HepG2 (cell line): ENCODE results near the gene CEBPA. TPM values are rescaled to one million over a fixed set of nuclear protein-coding genes. Genes with fewer than 3 reads are reported as not detected.
A peak's percentile ranks its signal among the peaks of the same experiment; 100 is the strongest.

Experiments used
- AHR ChIP-seq: IDR thresholded peaks from 2 replicates; pipeline ENCODE4 v1.6.1; 2018; ENCODE audit warnings: missing genetic modification reagents, missing compliant biosample characterization
- ARID4A ChIP-seq: sonication (generic); formaldehyde crosslinking; IDR thresholded peaks from 2 replicates; pipeline ENCODE4 v1.5.0; 2020; ENCODE audit warnings: mild to moderate bottlenecking, missing genetic modification reagents, borderline replicate concordance
- CREBL2 ChIP-seq: sonication (generic); formaldehyde crosslinking; IDR thresholded peaks from 2 replicates; pipeline ENCODE4 v1.8.1; 2023; ENCODE audit warnings: missing genetic modification reagents, mild to moderate bottlenecking, borderline replicate concordance
- GATAD1 ChIP-seq: IDR thresholded peaks from 2 replicates; pipeline ENCODE4 v1.6.1; 2016; ENCODE audit warnings: missing genetic modification reagents, missing compliant biosample characterization
- NPAS2 ChIP-seq: sonication (generic); formaldehyde crosslinking; IDR thresholded peaks from 2 replicates; pipeline ENCODE4 v1.8.0; 2022; ENCODE audit warnings: mild to moderate bottlenecking, missing genetic modification reagents, borderline replicate concordance
- NR2F6 ChIP-seq, 2 experiments: IDR thresholded peaks; 2 replicates each; pipeline ENCODE4 v1.6.1; 2016; ENCODE audit warnings: antibody characterized with exemption in 1 of 2, mild to moderate bottlenecking in 1 of 2
- PRDM4 ChIP-seq: sonication (generic); formaldehyde crosslinking; IDR thresholded peaks from 2 replicates; pipeline ENCODE4 v1.9.0; 2021; ENCODE audit warnings: missing genetic modification reagents, borderline replicate concordance
- PRPF4 ChIP-seq: fragments of 200-400 bp; formaldehyde crosslinking; IDR thresholded peaks from 2 replicates; pipeline ENCODE4 v1.6.1; 2016; ENCODE audit warnings: low read length, low read depth; ENCODE audit not compliant: poor library complexity, severe bottlenecking
- STAT5B ChIP-seq: sonication (generic); formaldehyde crosslinking; IDR thresholded peaks from 2 replicates; pipeline ENCODE4 v1.4.0; 2020; ENCODE audit warnings: missing genetic modification reagents
- ZBTB39 ChIP-seq: sonication (generic); formaldehyde crosslinking; IDR thresholded peaks from 2 replicates; pipeline ENCODE4 v1.5.0; 2020; ENCODE audit warnings: missing genetic modification reagents
- ZFY ChIP-seq: sonication (generic); formaldehyde crosslinking; IDR thresholded peaks from 2 replicates; pipeline ENCODE4 v1.4.0; 2020; ENCODE audit warnings: missing genetic modification reagents
- ZNF281 ChIP-seq: sonication (generic); formaldehyde crosslinking; IDR thresholded peaks from 2 replicates; pipeline ENCODE4 v1.4.0; 2020; ENCODE audit warnings: missing genetic modification reagents, borderline replicate concordance
- ZNF331 ChIP-seq: sonication (generic); formaldehyde crosslinking; IDR thresholded peaks from 2 replicates; pipeline ENCODE4 v1.4.0; 2020; ENCODE audit warnings: missing genetic modification reagents
- ZNF33A ChIP-seq: sonication (generic); formaldehyde crosslinking; IDR thresholded peaks from 2 replicates; pipeline ENCODE4 v1.5.1; 2020; ENCODE audit warnings: missing genetic modification reagents, mild to moderate bottlenecking, moderate library complexity, borderline replicate concordance
- ZNF430 ChIP-seq: sonication (generic); formaldehyde crosslinking; IDR thresholded peaks from 2 replicates; pipeline ENCODE4 v1.9.0; 2021; ENCODE audit warnings: mild to moderate bottlenecking, missing genetic modification reagents
- ZNF501 ChIP-seq: sonication (generic); formaldehyde crosslinking; IDR thresholded peaks from 2 replicates; pipeline ENCODE4 v1.5.1; 2020; ENCODE audit warnings: mild to moderate bottlenecking, moderate library complexity, missing genetic modification reagents
- polyA plus RNA-seq, 8 experiments: library from polyadenylated mRNA; depleted of rRNA in 3 of 8; stranded (reverse) in 7 of 8; unstranded in 1 of 8; fragments of >200 nt; fragmentation: Illumina TruSeq in 4 of 8; extraction: Trizol in 4 of 8; gene quantifications; 2 replicates each; pipeline versions ENCODE4 v1.2.1 to v1.2.3, GENCODE V29; 2011 to 2016; ENCODE audit warnings: low read depth in 4 of 8, missing spikeins in 1 of 8, mixed read lengths in 1 of 8; ENCODE audit not compliant: insufficient read depth in 1 of 8
- total RNA-seq, 5 experiments: library from RNA; depleted of rRNA; stranded (reverse); fragments of >200 nt; fragmentation: Illumina TruSeq; extraction: Trizol; gene quantifications; 2 replicates each; pipeline ENCODE4 v1.2.3, GENCODE V29; 2016; ENCODE audit warnings: low read depth in 1 of 5

Gene CEBPA
- total and polyA plus RNA-seq, 2 of the 13 experiments (the other 11 are each of a cell fraction or from before 2014, with no cell fraction given), result 24.8 to 103 TPM

GRCh38 chr19:33302175-33302973 lies at the start of gene CEBPA (continued):
- 0 out of 2 replicates have a peak, but pooled peaks have one; percentile 13 for TF ChIP-seq ZNF281 (CRISPR knock-in tag)
- 0 out of 2 replicates have a peak, but pooled peaks have one; percentile 64 for TF ChIP-seq STAT5B (CRISPR knock-in tag)
- TF ChIP-seq PRDM4, result no peak; the same call in 1 of the 2 replicates
- TF ChIP-seq GATAD1, result peak; percentile 38
- peak; percentile 74; the same call in 1 of the 2 replicates for TF ChIP-seq ZNF501 (CRISPR knock-in tag)
- TF ChIP-seq ZBTB39 (CRISPR knock-in tag), result no peak
- no peak for TF ChIP-seq NPAS2 (CRISPR knock-in tag)
- TF ChIP-seq ZFY (CRISPR knock-in tag), result peak; percentile 95
- 0 out of 2 replicates have a peak, but pooled peaks have one; percentile 56 for TF ChIP-seq AHR (CRISPR knock-in tag)
- TF ChIP-seq ZNF33A, result no peak
- TF ChIP-seq ZNF331, result peak; percentile 88
- no peak for TF ChIP-seq NR2F6 (IDR thresholded peaks at IDR 0.05)
- peak; percentile 25; the same call in 1 of the 2 replicates for TF ChIP-seq NR2F6 (CRISPR knock-in tag; IDR thresholded peaks at IDR 0.05)
- peak; percentile 73 for TF ChIP-seq ZNF430 (CRISPR knock-in tag)
- TF ChIP-seq PRPF4, result no peak
- peak; percentile 67; the same call in 1 of the 2 replicates for TF ChIP-seq CREBL2 (CRISPR knock-in tag)
- TF ChIP-seq ARID4A (CRISPR knock-in tag), result peak; percentile 70; the same call in 1 of the 2 replicates
